Coronary artery (tissue), 2 donors: Measurements from ENCODE around the gene NCS1.

ENCODE experiments used
- DNase-seq: peaks from one replicate; pipeline ENCODE4 v3.0.0-alpha.2; 2017; ENCODE audit warnings: low spot score
- H3K27ac ChIP-seq, 2 donors: fragments of 200-600 bp; sonication (generic); one replicate each; pipeline ENCODE4 v1.5.1; 2016 to 2019
- H3K4me3 ChIP-seq: fragments of 200-600 bp; sonication (generic); 2 replicates; pipeline ENCODE4 v1.5.1; 2016; ENCODE audit warnings: mild to moderate bottlenecking, moderate library complexity
- CTCF ChIP-seq: fragments of 200-600 bp; sonication (generic); IDR thresholded peaks from one replicate; pipeline ENCODE4 v1.5.1; 2019; ENCODE audit warnings: antibody characterized with exemption

The NCS1 gene

GRCh38 chr9:130147198-130147597 lies 25.0 kb upstream of the NCS1 start:
- Histone ChIP-seq H3K27ac (no peak overlapping the region), H3K4me3 (no peak overlapping the region)
- no peak for TF ChIP-seq CTCF
- no peak for DNase-seq

GRCh38 chr9:130147910-130148309 lies 24.3 kb upstream of the NCS1 start:
- no peak for DNase-seq
- H3K4me3 ChIP-seq = no peak overlapping the region
- no peak for TF ChIP-seq CTCF
- H3K27ac ChIP-seq = no peak overlapping the region

- no peak for DNase-seq
- Histone ChIP-seq H3K27ac (no peak overlapping the region), H3K4me3 (no peak overlapping the region)
- TF ChIP-seq CTCF = no peak
These were observed 23.2 kb upstream of the NCS1 start for GRCh38 chr9:130149031-130149430.

- TF ChIP-seq CTCF = no peak
- Histone ChIP-seq H3K4me3 (no peak overlapping the region), H3K27ac (no peak overlapping the region)
- no peak for DNase-seq
These were observed 22.4 kb upstream of the NCS1 start for GRCh38 chr9:130149654-130150286.

- no peak for TF ChIP-seq CTCF
- Histone ChIP-seq H3K4me3 (no peak overlapping the region), H3K27ac (no peak overlapping the region)
- no peak for DNase-seq
These were observed 21.3 kb upstream of the NCS1 start for GRCh38 chr9:130150779-130151382.

- no peak overlapping the region for H3K4me3 ChIP-seq
- H3K27ac ChIP-seq = no peak overlapping the region
- DNase-seq = no peak
- no peak for TF ChIP-seq CTCF
These were observed 17.4 kb upstream of the NCS1 start for GRCh38 chr9:130154816-130155215.

- no peak overlapping the region for H3K27ac ChIP-seq
- no peak for TF ChIP-seq CTCF
- no peak overlapping the region for H3K4me3 ChIP-seq
- no peak for DNase-seq
These were observed 16.6 kb upstream of the NCS1 start for GRCh38 chr9:130155647-130156046.
